ENCODE results near the gene PTPN7.

DNA sequence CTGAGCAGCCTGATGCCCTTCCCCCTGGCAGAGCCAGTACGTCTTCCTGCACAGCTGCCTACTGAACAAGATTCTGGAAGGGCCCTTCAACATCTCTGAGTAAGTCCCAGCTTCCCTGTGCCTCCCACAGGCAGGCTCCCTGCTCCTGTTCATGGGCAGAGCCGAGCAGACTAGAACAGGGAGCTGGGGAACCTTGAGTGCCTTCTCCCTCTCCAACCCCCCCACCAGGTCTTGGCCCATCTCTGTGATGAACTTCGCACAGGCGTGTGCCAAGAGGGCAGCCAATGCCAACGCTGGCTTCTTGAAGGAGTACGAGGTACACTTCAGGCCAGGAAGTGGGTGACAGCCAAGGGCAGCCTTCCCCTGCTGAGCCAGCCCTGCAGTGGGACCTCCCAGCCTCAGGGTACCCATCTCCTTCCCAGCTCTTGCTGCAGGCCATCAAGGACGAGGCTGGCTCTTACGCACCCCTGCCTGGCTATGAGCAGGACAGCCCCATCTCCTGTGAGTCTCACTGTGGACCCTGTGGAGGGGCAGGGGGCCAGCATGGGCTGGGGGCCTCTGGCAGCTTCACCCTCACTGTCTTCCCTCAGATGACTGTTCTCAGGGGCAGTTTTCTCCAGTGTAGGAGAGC is 26.8 kb upstream of the PTPN7 start:
- no peak for TF ChIP-seq CTCF (IDR thresholded peaks at IDR 0.05; ENCODE audit: insufficient read depth, low read depth, low read length)
- no peak for TF ChIP-seq EZH2 (IDR thresholded peaks at IDR 0.05; ENCODE audit: insufficient read depth, low read length)
